ENCODE results near the gene ITGA3. TPM values are rescaled to one million over a fixed set of nuclear protein-coding genes. Genes with fewer than 3 reads are reported as not detected.

Gene ITGA3
- total and polyA plus RNA-seq, 4 donors, result 0.79 to 4.4 (median 1.4) TPM

DNA sequence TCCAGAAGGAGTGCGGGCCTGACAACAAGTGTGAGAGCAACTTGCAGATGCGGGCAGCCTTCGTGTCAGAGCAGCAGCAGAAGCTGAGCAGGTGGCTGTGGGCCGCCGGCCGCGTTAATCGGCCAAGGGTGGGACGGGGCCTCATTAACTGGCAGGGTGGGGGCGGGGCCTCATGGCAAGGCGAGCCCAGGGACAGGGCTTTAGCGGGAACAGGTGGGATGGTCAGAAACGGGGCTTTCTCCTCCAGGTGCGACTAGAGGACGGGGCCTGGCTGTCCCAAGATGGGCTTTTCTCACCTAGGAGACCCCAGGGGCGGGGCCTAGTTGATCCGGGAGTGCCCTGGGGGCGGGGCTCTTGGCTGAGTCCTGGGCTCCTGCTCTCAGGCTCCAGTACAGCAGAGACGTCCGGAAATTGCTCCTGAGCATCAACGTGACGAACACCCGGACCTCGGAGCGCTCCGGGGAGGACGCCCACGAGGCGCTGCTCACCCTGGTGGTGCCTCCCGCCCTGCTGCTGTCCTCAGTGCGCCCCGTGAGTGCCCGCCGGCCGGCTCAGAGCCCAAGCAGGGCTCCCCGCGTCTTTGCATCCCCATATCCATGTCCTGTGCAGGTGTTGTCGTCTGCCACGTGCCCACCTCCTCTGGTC is 20.8 kb downstream of the ITGA3 start:
- no peaks in the 10 kb centered on the region for H3K36me3 ChIP-seq (ENCODE audit: control insufficient read depth in 4 of 4, insufficient read depth in 3 of 4, low read depth in 1 of 4, low read length in 3 of 4)
- DNase-seq (ENCODE audit: low spot score), result no peak
- H3K4me3 ChIP-seq (ENCODE audit: low read depth in 1 of 3, low read length in 3 of 3), result no peak overlapping the region
- no peaks in the 10 kb centered on the region for H3K27me3 ChIP-seq (ENCODE audit: control insufficient read depth in 4 of 4, insufficient read depth in 4 of 4, low read length in 3 of 4)
- H3K9ac ChIP-seq (ENCODE audit: low read depth in 1 of 2, low read length in 2 of 2), result no peak overlapping the region
- no peaks in the 10 kb centered on the region for H3K9me3 ChIP-seq (ENCODE audit: control insufficient read depth in 4 of 4, low read length in 3 of 4)
- TF ChIP-seq FOXA2 (IDR thresholded peaks at IDR 0.05), result no peak
- no peak for TF ChIP-seq NR2F2 (IDR thresholded peaks at IDR 0.05)
- no peak for TF ChIP-seq YY1 (IDR thresholded peaks at IDR 0.05)
- no peaks in the 10 kb centered on the region for H3K4me1 ChIP-seq (ENCODE audit: control insufficient read depth in 4 of 4, insufficient read depth in 4 of 4, low read length in 3 of 4)
- no peak overlapping the region for H3K27ac ChIP-seq (ENCODE audit: low read depth in 1 of 2, low read length in 2 of 2)
- WGBS, result 51% methylated on average over 39 of the region's 39 CpGs

DNA sequence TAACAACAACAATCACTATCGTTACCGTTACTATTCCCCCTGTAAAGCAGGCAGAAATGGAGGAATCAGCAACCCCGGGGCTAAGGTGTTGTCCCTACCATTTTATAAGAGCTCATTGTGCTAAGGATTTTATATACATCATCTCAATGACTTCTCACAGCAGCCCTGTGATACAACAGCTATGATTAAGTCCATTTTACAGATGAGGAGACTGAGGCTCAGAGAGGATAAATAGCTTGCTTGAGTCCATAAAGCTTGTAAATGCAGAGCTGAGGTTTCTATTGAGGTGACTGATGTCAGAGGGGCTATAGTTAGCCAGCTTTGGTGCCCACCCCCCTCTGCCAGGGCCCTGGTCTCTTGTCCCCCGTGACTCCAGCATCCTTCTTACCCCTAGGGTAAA is 22.5 kb downstream of the ITGA3 start:
- Histone ChIP-seq H3K27ac (ENCODE audit: low read depth in 1 of 2, low read length in 2 of 2) (no peak overlapping the region), H3K4me3 (ENCODE audit: low read depth in 1 of 3, low read length in 3 of 3) (no peak overlapping the region), H3K9ac (ENCODE audit: low read depth in 1 of 2, low read length in 2 of 2) (no peak overlapping the region), H3K36me3 (ENCODE audit: control insufficient read depth in 4 of 4, insufficient read depth in 3 of 4, low read depth in 1 of 4, low read length in 3 of 4) (no peaks in the 10 kb centered on the region), H3K4me1 (ENCODE audit: control insufficient read depth in 4 of 4, insufficient read depth in 4 of 4, low read length in 3 of 4) (no peaks in the 10 kb centered on the region), H3K9me3 (ENCODE audit: control insufficient read depth in 4 of 4, low read length in 3 of 4) (no peaks in the 10 kb centered on the region), H3K27me3 (ENCODE audit: control insufficient read depth in 4 of 4, insufficient read depth in 4 of 4, low read length in 3 of 4) (no peaks in the 10 kb centered on the region)
- 91% methylated on average over 4 of the region's 4 CpGs for WGBS
- no peak for DNase-seq (ENCODE audit: low spot score)
- TF ChIP-seq HNF4A (conservative IDR thresholded peaks at IDR 0.05), result no peak
- TF ChIP-seq GABPA (IDR thresholded peaks at IDR 0.05 in 1 of 2, conservative IDR thresholded peaks at IDR 0.05 in 1 of 2), result no peak
- TF ChIP-seq RXRA (IDR thresholded peaks at IDR 0.05), result no peak
- TF ChIP-seq YY1 (IDR thresholded peaks at IDR 0.05), result no peak

DNA sequence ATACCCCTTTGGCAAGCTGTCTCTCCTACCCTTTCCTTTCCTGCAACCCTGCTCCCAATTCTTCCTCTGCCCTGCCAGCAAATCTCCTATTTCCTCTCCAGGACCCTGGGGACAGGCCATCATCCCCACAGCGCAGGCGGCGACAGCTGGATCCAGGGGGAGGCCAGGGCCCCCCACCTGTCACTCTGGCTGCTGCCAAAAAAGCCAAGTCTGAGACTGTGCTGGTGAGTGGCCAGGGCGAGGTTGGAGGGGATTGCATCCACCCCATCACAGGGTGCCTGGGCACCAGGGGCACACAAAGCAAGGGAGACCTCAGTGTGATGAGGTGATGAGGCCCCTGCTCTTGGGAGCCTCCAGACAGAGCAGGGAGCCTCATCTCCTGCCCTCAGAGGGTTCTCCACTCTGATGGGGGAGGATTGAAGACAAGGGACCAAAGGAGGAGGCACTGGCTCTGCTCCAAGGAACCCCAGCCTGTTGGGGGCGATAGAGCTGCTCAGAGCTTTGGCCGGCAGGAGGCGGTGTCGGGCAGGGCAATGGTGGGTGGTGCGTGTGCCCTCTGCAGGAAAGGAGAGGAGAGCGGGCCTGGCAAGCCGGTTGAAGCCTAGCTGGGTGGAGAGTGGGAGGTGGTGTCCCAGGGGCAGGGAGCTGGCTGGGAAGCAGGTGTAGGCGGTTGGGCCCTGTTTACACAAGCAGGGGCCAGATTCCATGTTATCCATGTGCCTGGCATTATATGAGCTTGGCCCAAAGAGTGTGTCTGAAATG is 23.6 kb downstream of the ITGA3 start:
- Histone ChIP-seq H3K9me3 (ENCODE audit: control insufficient read depth in 4 of 4, low read length in 3 of 4) (no peaks in the 10 kb centered on the region), H3K27ac (ENCODE audit: low read depth in 1 of 2, low read length in 2 of 2) (no peak overlapping the region), H3K9ac (ENCODE audit: low read depth in 1 of 2, low read length in 2 of 2) (no peak overlapping the region), H3K27me3 (ENCODE audit: control insufficient read depth in 4 of 4, insufficient read depth in 4 of 4, low read length in 3 of 4) (no peaks in the 10 kb centered on the region), H3K36me3 (ENCODE audit: control insufficient read depth in 4 of 4, insufficient read depth in 3 of 4, low read depth in 1 of 4, low read length in 3 of 4) (no peaks in the 10 kb centered on the region), H3K4me1 (ENCODE audit: control insufficient read depth in 4 of 4, insufficient read depth in 4 of 4, low read length in 3 of 4) (no peaks in the 10 kb centered on the region), H3K4me3 (ENCODE audit: low read depth in 1 of 3, low read length in 3 of 3) (no peak overlapping the region)
- WGBS, result 83% methylated on average over 12 of the region's 12 CpGs
- TF ChIP-seq, protein P1, sequence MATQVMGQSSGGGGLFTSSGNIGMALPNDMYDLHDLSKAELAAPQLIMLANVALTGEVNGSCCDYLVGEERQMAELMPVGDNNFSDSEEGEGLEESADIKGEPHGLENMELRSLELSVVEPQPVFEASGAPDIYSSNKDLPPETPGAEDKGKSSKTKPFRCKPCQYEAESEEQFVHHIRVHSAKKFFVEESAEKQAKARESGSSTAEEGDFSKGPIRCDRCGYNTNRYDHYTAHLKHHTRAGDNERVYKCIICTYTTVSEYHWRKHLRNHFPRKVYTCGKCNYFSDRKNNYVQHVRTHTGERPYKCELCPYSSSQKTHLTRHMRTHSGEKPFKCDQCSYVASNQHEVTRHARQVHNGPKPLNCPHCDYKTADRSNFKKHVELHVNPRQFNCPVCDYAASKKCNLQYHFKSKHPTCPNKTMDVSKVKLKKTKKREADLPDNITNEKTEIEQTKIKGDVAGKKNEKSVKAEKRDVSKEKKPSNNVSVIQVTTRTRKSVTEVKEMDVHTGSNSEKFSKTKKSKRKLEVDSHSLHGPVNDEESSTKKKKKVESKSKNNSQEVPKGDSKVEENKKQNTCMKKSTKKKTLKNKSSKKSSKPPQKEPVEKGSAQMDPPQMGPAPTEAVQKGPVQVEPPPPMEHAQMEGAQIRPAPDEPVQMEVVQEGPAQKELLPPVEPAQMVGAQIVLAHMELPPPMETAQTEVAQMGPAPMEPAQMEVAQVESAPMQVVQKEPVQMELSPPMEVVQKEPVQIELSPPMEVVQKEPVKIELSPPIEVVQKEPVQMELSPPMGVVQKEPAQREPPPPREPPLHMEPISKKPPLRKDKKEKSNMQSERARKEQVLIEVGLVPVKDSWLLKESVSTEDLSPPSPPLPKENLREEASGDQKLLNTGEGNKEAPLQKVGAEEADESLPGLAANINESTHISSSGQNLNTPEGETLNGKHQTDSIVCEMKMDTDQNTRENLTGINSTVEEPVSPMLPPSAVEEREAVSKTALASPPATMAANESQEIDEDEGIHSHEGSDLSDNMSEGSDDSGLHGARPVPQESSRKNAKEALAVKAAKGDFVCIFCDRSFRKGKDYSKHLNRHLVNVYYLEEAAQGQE (IDR thresholded peaks at IDR 0.05), result no peak
- no peak for TF ChIP-seq FOXA2 (IDR thresholded peaks at IDR 0.05)
- TF ChIP-seq, protein P2, sequence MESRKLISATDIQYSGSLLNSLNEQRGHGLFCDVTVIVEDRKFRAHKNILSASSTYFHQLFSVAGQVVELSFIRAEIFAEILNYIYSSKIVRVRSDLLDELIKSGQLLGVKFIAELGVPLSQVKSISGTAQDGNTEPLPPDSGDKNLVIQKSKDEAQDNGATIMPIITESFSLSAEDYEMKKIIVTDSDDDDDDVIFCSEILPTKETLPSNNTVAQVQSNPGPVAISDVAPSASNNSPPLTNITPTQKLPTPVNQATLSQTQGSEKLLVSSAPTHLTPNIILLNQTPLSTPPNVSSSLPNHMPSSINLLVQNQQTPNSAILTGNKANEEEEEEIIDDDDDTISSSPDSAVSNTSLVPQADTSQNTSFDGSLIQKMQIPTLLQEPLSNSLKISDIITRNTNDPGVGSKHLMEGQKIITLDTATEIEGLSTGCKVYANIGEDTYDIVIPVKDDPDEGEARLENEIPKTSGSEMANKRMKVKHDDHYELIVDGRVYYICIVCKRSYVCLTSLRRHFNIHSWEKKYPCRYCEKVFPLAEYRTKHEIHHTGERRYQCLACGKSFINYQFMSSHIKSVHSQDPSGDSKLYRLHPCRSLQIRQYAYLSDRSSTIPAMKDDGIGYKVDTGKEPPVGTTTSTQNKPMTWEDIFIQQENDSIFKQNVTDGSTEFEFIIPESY (IDR thresholded peaks at IDR 0.05), result no peak
- TF ChIP-seq YY1 (IDR thresholded peaks at IDR 0.05), result no peak
- TF ChIP-seq, protein P3, sequence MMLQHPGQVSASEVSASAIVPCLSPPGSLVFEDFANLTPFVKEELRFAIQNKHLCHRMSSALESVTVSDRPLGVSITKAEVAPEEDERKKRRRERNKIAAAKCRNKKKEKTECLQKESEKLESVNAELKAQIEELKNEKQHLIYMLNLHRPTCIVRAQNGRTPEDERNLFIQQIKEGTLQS (IDR thresholded peaks at IDR 0.05), result no peak
- TF ChIP-seq HNF4G (IDR thresholded peaks at IDR 0.05), result no peak
- no peak for TF ChIP-seq SP1 (IDR thresholded peaks at IDR 0.05)
- no peak for TF ChIP-seq EGR1 (IDR thresholded peaks at IDR 0.05; ENCODE audit: low read depth in 2 of 2)
- no peak for DNase-seq (ENCODE audit: low spot score)
